Upper lobe of right lung (tissue), 1 donor: ENCODE data around the gene RAB11FIP4. TPM values are rescaled to one million over a fixed set of nuclear protein-coding genes. Genes with fewer than 3 reads are reported as not detected.

ENCODE experiments used
- ATAC-seq: fragments of 200-7000 bp; cut with Tn5 transposase; one replicate; pipeline ENCODE4 v1.9.1; 2020; ENCODE audit warnings: mild to moderate bottlenecking, moderate library complexity
- DNase-seq: peaks from one replicate; pipeline ENCODE4 v3.0.0-alpha.2; 2020
- H3K27ac ChIP-seq: fragments of 200-600 bp; one replicate; pipeline ENCODE4 v1.8.0; 2022
- H3K27me3 ChIP-seq: fragments of 200-600 bp; one replicate; pipeline ENCODE4 v1.8.0; 2022; ENCODE audit warnings: mild to moderate bottlenecking
- H3K36me3 ChIP-seq: fragments of 200-600 bp; one replicate; pipeline ENCODE4 v1.8.0; 2022
- H3K4me1 ChIP-seq: fragments of 200-600 bp; one replicate; pipeline ENCODE4 v1.8.0; 2022
- H3K4me3 ChIP-seq: fragments of 200-600 bp; one replicate; pipeline ENCODE4 v1.8.0; 2022; ENCODE audit warnings: mild to moderate bottlenecking
- H3K9me3 ChIP-seq: fragments of 200-600 bp; one replicate; pipeline ENCODE4 v1.8.0; 2022
- CTCF ChIP-seq: fragments of 200-600 bp; IDR thresholded peaks from one replicate; pipeline ENCODE4 v1.8.0; 2022; ENCODE audit warnings: antibody characterized with exemption
- intact Hi-C: fragments of 100-400 bp; cut with DNase I; formaldehyde crosslinking; loops from one replicate; pipeline ENCODE4 v1.11.0; 2022
- total RNA-seq: library from RNA; stranded (reverse); fragmentation: NEBNext Ultra II Directional; extraction: Animal tissue kit (Norgen Biotek cat#: 25700); gene quantifications from one replicate; pipeline ENCODE4 v1.2.1, GENCODE V29; 2021
- donor health status: DM: no; HTN: yes; CAD: no; lungs with severe emphysema.

The RAB11FIP4 gene
- total RNA-seq, 1 donor from 2014 or later = 13.5 TPM

GRCh38 chr17:31554930-31555329 is 163.5 kb downstream of the RAB11FIP4 start:
- no peak for TF ChIP-seq CTCF

GRCh38 chr17:31556969-31557645 is 165.6 kb downstream of the RAB11FIP4 start:
- H3K4me1 ChIP-seq = peaks cover 17% of the 10 kb centered on the region
- ATAC-seq = no peak
- DNase-seq = no peak
- H3K27me3 ChIP-seq = no peaks in the 10 kb centered on the region
- H3K4me3 ChIP-seq = no peak overlapping the region
- TF ChIP-seq CTCF = no peak
- no peak overlapping the region for H3K27ac ChIP-seq
- intact Hi-C loops = loop anchor here (5.0 kb wide), 1 partner anchor 285 kb away; no protein-coding TSS in a partner anchor
- H3K36me3 ChIP-seq = no peaks in the 10 kb centered on the region
- H3K9me3 ChIP-seq = no peaks in the 10 kb centered on the region

More at GRCh38 chr17:31554930-31555329, 163.5 kb downstream of the RAB11FIP4 start:
- Histone ChIP-seq H3K27me3 (no peaks in the 10 kb centered on the region), H3K9me3 (no peaks in the 10 kb centered on the region), H3K36me3 (no peaks in the 10 kb centered on the region), H3K4me3 (no peak overlapping the region), H3K4me1 (peaks cover 4% of the 10 kb centered on the region), H3K27ac (no peak overlapping the region)
- DNase-seq (no peak), ATAC-seq (no peak)
- intact Hi-C loops = loop anchor here (5.0 kb wide), 1 partner anchor 287 kb away; no protein-coding TSS in a partner anchor

GRCh38 chr17:31558748-31559583 is 167.5 kb downstream of the RAB11FIP4 start:
- DNase-seq (peak; percentile 90), ATAC-seq (peak; percentile 93)
- TF ChIP-seq CTCF = peak; percentile 79
- H3K27ac ChIP-seq = peak overlapping the region; percentile 82
- no peaks in the 10 kb centered on the region for H3K27me3 ChIP-seq
- peak overlapping the region; percentile 67 for H3K4me3 ChIP-seq
- H3K4me1 ChIP-seq = peaks cover 25% of the 10 kb centered on the region
- intact Hi-C loops = loop anchor here (5.0 kb wide), 1 partner anchor 283 kb away; no protein-coding TSS in a partner anchor
- H3K36me3 ChIP-seq = no peaks in the 10 kb centered on the region
- H3K9me3 ChIP-seq = no peaks in the 10 kb centered on the region

GRCh38 chr17:31559584-31560501 is 168.4 kb downstream of the RAB11FIP4 start:
- TF ChIP-seq CTCF = no peak
- no peaks in the 10 kb centered on the region for H3K36me3 ChIP-seq
- ATAC-seq (peak; percentile 32), DNase-seq (no peak)
- peak overlapping the region; percentile 67 for H3K4me3 ChIP-seq
- H3K27ac ChIP-seq = peak overlapping the region; percentile 82
- H3K9me3 ChIP-seq = no peaks in the 10 kb centered on the region
- H3K4me1 ChIP-seq = peaks cover 34% of the 10 kb centered on the region
- H3K27me3 ChIP-seq = no peaks in the 10 kb centered on the region
- intact Hi-C loops = loop anchor here (5.0 kb wide), 1 partner anchor 282 kb away; no protein-coding TSS in a partner anchor

- H3K4me3 ChIP-seq = peak overlapping the region; percentile 67
- ATAC-seq = no peak
- DNase-seq = no peak
- H3K27me3 ChIP-seq = no peaks in the 10 kb centered on the region
- H3K27ac ChIP-seq = peak overlapping the region; percentile 18
- no peaks in the 10 kb centered on the region for H3K9me3 ChIP-seq
- no peak for TF ChIP-seq CTCF
- H3K36me3 ChIP-seq = no peaks in the 10 kb centered on the region
- intact Hi-C loops = no loop called here
- H3K4me1 ChIP-seq = peaks cover 43% of the 10 kb centered on the region
These were observed 169.3 kb downstream of the RAB11FIP4 start for GRCh38 chr17:31560616-31561235.
